Erythroblast (primary cell): Measurements from ENCODE around the gene DCP1B.

Experiments
- GATA1 ChIP-seq: IDR thresholded peaks from 2 replicates; pipeline ENCODE4 v1.6.1; 2011; ENCODE audit warnings: low read depth, mild to moderate bottlenecking, control low read depth, low read length, moderate library complexity
- POLR2A ChIP-seq: IDR thresholded peaks from 2 replicates; pipeline ENCODE4 v1.6.1; 2011; ENCODE audit warnings: mild to moderate bottlenecking, low read length

- TF ChIP-seq POLR2A (no peak), GATA1 (no peak)
Observed at GRCh38 chr12:1908758-1909157, 95.5 kb downstream of the DCP1B start.
